HUES64 (cell line): ENCODE data around the gene SPAST. TPM values are rescaled to one million over a fixed set of nuclear protein-coding genes. Genes with fewer than 3 reads are reported as not detected.
"Not testable (repeated sequence)": the region's sequence is repeated elsewhere in the genome, so short reads cannot be mapped to it uniquely, and the experiment has no call there.

Experiments
- H3K27ac ChIP-seq: 2 replicates; pipeline ENCODE4 v1.7.0; 2013; ENCODE audit warnings: low read depth, low read length, inconsistent platforms
- H3K27me3 ChIP-seq: 2 replicates; pipeline ENCODE4 v1.6.1; 2013; ENCODE audit warnings: mild to moderate bottlenecking, low read length; ENCODE audit not compliant: insufficient read depth
- H3K36me3 ChIP-seq: 2 replicates; pipeline ENCODE4 v1.6.1; 2013; ENCODE audit warnings: mild to moderate bottlenecking, low read length; ENCODE audit not compliant: insufficient read depth
- H3K4me1 ChIP-seq: 2 replicates; pipeline ENCODE4 v1.6.1; 2013; ENCODE audit warnings: mild to moderate bottlenecking, low read length, moderate library complexity; ENCODE audit not compliant: insufficient read depth
- H3K4me3 ChIP-seq: 2 replicates; pipeline ENCODE4 v1.5.1; 2013; ENCODE audit warnings: mild to moderate bottlenecking, low read length, moderate library complexity
- H3K9ac ChIP-seq: 2 replicates; pipeline ENCODE4 v1.6.1; 2013; ENCODE audit warnings: mild to moderate bottlenecking, low read depth, low read length
- H3K9me3 ChIP-seq: 2 replicates; pipeline ENCODE4 v1.6.1; 2013; ENCODE audit warnings: low read depth, low read length; ENCODE audit not compliant: insufficient read depth
- WGBS: fragments of 150-250, 120-280 bp; methylation state at CpG from one replicate; pipeline ENCODE4 v1.1.7; 2013; ENCODE audit warnings: missing lambda C conversion rate; 5-methylcytosine and 5-hydroxymethylcytosine counted together
- polyA plus RNA-seq, 2 experiments: library from polyadenylated mRNA; stranded (reverse); fragments of 50-300 nt; gene quantifications; one replicate each; pipeline ENCODE4 v1.2.3, GENCODE V29; 2013

SPAST gene, protein sequence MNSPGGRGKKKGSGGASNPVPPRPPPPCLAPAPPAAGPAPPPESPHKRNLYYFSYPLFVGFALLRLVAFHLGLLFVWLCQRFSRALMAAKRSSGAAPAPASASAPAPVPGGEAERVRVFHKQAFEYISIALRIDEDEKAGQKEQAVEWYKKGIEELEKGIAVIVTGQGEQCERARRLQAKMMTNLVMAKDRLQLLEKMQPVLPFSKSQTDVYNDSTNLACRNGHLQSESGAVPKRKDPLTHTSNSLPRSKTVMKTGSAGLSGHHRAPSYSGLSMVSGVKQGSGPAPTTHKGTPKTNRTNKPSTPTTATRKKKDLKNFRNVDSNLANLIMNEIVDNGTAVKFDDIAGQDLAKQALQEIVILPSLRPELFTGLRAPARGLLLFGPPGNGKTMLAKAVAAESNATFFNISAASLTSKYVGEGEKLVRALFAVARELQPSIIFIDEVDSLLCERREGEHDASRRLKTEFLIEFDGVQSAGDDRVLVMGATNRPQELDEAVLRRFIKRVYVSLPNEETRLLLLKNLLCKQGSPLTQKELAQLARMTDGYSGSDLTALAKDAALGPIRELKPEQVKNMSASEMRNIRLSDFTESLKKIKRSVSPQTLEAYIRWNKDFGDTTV
- polyA plus RNA-seq (2013, experiment 1 of 2) = 25.1 TPM
- polyA plus RNA-seq (2013, experiment 2 of 2) = 24.5 TPM

DNA sequence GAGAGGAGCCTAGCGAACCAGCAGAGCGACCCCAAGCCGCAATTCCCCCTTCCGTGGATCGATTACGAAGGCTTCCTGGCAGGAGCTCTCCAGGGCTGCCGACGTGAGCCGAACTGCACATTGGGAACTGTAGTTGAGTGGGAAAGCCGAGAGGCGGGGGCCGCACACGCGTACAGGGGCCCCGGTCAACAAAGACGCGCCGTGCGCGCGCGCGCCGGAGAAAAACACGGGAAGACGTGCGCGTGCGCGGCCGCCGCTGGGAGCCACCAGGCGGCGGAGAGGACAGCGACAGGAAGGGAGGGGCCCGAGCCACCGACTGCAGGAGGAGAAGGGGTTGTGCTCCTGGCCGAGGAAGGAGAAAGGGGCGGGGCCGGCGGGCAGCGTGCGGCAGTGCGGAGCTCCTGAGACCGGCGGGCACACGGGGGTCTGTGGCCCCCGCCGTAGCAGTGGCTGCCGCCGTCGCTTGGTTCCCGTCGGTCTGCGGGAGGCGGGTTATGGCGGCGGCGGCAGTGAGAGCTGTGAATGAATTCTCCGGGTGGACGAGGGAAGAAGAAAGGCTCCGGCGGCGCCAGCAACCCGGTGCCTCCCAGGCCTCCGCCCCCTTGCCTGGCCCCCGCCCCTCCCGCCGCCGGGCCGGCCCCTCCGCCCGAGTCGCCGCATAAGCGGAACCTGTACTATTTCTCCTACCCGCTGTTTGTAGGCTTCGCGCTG, at the start of gene SPAST:
Gene SPAST, plus strand, starts transcription at position 247 of the 711 bp plus-strand sequence. Its CDS starts 276 bp downstream, at position 523.
- H3K27ac ChIP-seq = peak within 1 kb of the TSS; percentile 89
- H3K4me3 ChIP-seq = peak within 1 kb of the TSS; percentile 84
- H3K4me1 ChIP-seq = peaks cover 4% of the 10 kb centered on the region; the same call in 1 of the 2 replicates
- no peaks in the 10 kb centered on the region for H3K27me3 ChIP-seq
- H3K36me3 ChIP-seq = peaks cover 8% of the 10 kb centered on the region; the same call in 1 of the 2 replicates
- peak within 1 kb of the TSS; percentile 85 for H3K9ac ChIP-seq
- H3K9me3 ChIP-seq = no peaks in the 10 kb centered on the region
- under 1% methylated on average over 79 of the region's 79 CpGs for WGBS

DNA sequence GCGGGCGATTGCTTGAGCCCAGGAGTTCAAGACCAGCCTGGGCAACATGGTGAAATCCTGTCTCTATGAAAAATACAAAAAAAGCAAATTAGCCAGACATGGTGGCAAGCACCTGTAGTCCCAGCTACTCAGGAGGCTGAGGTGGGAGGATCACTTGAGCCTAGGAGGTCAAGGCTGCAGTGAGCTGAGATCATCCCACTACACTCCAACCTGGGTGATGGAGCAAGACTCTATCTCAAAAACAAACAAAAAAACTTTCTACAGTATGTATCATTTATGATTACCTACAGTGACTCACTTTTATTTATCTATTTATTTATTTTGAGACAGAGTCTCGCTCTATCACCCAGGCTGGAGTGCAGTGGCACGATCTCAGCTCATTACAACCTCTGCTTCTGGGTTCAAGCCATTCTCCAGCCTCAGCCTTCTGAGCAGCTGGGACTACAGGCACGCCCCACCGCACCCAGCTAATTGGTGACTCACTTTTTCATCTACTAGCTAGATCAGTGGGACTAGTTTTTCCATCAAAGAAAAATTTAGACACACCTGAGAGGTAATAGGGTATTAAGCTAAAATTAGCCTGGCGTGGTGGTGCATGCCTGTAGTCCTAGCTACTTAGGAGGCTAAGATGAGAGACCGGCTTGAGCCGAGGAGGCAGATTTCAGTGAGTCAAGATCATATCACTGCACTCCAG, 44.4 kb upstream of the SPAST start:
- not testable (repeated sequence) for H3K4me1 ChIP-seq, H3K9me3 ChIP-seq, H3K9ac ChIP-seq, H3K4me3 ChIP-seq, H3K27me3 ChIP-seq, H3K27ac ChIP-seq
- H3K36me3 ChIP-seq = peaks cover 66% of the 10 kb centered on the region
- 95% methylated on average over 9 of the region's 9 CpGs for WGBS

DNA sequence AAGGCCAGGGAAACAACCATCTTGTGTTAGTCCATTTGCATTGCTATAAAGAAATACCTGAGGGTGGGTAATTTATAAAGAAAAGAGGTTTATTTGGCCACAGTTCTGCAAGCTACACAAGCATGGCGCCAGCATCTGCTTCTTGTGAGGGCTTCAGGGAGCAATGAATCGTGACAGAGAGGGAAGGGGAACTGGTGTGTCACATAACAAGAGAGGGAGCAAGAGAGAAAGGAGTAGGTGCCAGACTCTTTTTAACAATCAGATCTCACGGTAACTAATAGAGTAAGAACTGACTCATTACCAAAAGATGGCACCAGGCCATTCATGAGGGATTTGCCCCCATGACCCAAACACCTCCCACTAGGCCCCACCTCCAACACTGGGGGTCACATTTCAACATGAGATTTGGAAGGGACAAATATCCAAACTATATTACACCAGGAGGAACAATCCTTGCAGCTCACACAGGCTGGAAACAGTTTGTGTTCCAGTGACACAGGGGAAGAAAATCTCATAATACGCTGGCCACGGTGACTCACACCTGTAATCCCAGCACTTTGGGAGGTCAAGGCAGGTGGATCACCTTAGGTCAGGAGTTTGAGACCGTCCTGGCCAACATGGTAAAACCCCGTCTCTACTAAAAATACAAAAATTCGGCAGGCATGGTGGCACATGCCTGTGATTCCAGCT, 29.0 kb upstream of the SPAST start:
- not testable (repeated sequence) for H3K27ac ChIP-seq, H3K9ac ChIP-seq, H3K4me1 ChIP-seq, H3K4me3 ChIP-seq, H3K9me3 ChIP-seq, H3K27me3 ChIP-seq
- 95% methylated on average over 8 of the region's 8 CpGs for WGBS
- H3K36me3 ChIP-seq = peaks cover 42% of the 10 kb centered on the region

DNA sequence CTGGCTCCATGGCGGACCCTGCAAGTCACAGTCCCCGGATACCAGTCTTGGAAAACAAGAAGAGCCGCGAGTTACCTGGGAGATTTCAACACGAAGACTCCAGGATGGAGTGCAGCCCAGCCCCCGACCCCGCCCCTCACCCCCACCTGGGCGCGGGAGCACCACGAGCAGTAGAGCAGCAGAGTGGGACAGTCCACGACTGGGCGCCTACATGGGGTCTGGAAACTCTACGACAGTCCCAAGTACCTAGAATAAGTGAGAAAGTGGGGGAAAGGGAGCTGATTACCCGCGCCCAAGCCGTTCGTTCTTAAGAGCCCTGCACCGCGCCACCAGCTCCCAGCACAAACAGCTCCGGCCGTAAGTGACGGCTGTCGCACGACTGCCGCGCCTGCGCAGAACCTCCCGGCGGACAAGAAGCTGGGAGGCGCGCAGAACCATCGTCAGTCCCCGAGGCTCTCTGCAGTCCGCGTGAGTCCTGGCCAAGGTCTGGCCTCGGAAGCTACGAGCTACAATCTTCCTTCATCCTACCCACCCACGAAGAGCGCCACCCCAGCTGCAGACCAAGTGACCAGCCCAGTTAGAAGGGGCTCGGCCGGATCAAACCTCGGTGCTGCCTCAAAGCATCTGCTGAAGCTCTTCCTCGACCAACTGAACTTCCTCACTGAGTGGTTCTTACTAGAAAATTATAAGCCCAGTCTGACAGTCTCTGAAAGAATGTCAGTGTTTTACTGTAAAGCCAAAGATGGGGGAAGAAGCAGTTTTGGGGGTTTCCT, 23.7 kb upstream of the SPAST start, which contains the start of gene DPY30:
Gene DPY30, minus strand, starts transcription at position 359 of the 773 bp plus-strand sequence. Its CDS starts 349 bp downstream, at position 10.
- WGBS = under 1% methylated on average over 43 of the region's 43 CpGs
- Histone ChIP-seq H3K27me3 (no peaks in the 10 kb centered on the region), H3K27ac (peak within 1 kb of the TSS; percentile 78), H3K4me3 (peak within 1 kb of the TSS; percentile 98), H3K9me3 (no peaks in the 10 kb centered on the region), H3K36me3 (peaks cover 20% of the 10 kb centered on the region), H3K4me1 (peaks cover 5% of the 10 kb centered on the region; the same call in 1 of the 2 replicates), H3K9ac (peak within 1 kb of the TSS; percentile 93)

DNA sequence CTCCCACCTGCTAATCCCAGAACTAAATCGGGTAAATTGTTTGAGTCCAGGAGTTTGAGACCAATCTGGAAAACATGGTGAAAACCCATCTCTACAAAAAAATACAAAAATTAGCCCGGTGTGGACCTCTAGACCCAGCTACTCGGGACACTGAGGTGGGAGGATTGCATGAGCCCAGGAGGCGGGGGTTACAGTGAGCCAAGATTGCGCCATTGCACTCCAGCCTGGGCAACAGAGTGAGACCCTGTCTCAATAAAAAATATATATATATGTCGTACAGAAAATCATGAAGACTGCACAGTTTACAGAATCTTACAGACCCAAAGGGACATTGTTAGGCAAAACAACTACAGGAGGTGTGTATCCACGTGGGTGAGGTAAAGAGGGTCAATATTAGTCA, 19.8 kb upstream of the SPAST start:
- Histone ChIP-seq H3K27ac (no peak overlapping the region), H3K4me1 (peaks cover 5% of the 10 kb centered on the region; the same call in 1 of the 2 replicates), H3K36me3 (no peaks in the 10 kb centered on the region), H3K9ac (no peak overlapping the region), H3K9me3 (no peaks in the 10 kb centered on the region), H3K27me3 (no peaks in the 10 kb centered on the region), H3K4me3 (no peak overlapping the region)
- 85% methylated on average over 7 of the region's 7 CpGs for WGBS

DNA sequence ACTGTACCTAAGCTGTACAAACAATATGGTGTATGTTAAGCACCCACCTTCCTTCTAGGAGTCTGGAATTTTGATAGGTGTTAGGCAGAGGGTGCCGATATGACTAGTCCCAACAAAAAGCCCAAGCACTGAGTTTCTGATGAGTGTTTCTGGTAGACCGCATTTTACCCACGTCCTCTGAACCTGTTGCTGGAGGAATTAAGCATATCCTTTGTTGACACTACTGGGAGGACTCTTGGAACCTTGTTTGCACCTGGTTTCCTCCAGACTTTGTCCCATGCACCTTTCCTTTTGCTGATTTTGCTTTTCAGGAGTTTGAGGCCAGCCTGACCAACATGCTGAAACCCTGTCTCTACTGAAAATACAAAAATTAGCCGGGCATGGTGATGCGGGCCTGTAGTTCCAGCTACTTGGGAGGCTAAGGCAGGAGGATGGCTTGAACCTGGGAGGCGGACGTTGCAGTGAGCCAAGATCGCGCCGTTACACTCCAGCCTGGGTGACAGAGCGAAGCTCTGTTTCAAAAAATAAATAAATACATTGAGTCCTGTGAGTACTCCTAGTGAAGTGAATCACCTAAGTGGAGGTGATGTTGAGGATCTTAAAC, 11.4 kb upstream of the SPAST start:
- Histone ChIP-seq H3K4me1 (no peaks in the 10 kb centered on the region), H3K9ac (no peak overlapping the region), H3K9me3 (no peaks in the 10 kb centered on the region), H3K36me3 (no peaks in the 10 kb centered on the region), H3K27me3 (no peaks in the 10 kb centered on the region), H3K27ac (no peak overlapping the region), H3K4me3 (no peak overlapping the region)
- WGBS = 94% methylated on average over 11 of the region's 11 CpGs

DNA sequence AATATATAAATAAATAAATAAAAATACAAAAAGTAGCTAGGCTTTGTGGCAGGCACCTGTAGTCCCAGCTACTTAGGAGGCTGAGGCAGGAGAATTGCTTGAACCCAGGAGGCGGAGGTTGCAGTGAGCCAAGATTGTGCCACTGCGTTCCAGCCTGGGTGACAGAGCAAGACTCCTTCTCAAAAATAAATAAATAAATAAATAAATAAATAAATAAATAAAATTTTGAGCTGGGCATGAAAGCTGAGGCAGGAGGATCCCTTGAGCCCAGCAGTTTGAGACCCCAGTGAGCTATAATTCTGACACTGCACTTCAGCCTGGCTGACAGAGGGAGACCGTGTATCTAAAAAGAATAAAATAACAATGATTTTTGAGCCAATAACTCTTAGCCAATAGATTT, 8.8 kb upstream of the SPAST start:
- H3K4me3 ChIP-seq, H3K27ac ChIP-seq, H3K4me1 ChIP-seq, H3K9ac ChIP-seq, H3K36me3 ChIP-seq, H3K27me3 ChIP-seq, H3K9me3 ChIP-seq: not testable (repeated sequence)
- WGBS = 100% methylated on average over 1 of the region's 3 CpGs

DNA sequence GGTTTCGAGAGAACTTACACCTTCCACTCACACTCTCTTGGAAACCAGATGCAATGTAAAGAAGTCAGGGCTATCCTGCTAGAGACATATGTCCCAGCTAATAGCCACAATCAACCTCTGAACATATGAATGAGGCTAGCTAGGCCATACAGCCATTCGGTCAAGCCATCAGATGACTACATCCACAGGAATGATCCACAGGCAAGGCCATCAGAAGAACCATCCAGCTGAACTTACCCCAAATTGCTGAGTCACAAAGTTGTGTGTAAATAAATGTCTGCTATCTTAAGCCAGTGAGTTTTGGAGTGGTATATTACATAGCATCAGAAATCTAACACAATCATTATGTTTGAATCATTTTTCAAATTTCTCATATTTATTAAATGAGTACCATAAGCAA, 5.2 kb upstream of the SPAST start:
- Histone ChIP-seq H3K4me1 (no peaks in the 10 kb centered on the region), H3K4me3 (no peak overlapping the region), H3K9me3 (no peaks in the 10 kb centered on the region), H3K36me3 (no peaks in the 10 kb centered on the region), H3K27me3 (no peaks in the 10 kb centered on the region), H3K27ac (no peak overlapping the region), H3K9ac (no peak overlapping the region)
- WGBS = 93% methylated on average over 2 of the region's 2 CpGs

DNA sequence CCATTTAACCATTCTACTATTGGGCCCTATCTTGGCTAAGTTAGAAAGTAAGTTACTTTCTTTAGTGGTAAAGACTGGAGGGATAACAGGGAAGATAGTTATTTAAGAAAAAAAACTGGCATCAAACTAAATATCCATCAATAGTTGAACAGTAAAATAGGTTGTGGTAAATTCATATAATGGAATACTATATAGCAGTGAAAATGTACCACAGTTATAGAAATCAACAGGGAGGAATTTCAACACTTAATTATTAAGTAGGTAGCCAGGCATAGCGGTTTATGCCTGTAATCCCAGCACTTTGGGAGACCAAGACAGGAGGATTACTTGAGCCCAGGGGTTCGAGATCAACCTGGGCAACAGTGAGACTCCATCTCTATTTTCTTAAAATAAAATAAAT, 3.1 kb upstream of the SPAST start:
- Histone ChIP-seq H3K36me3 (no peaks in the 10 kb centered on the region), H3K27me3 (no peaks in the 10 kb centered on the region), H3K4me3 (no peak overlapping the region), H3K9me3 (no peaks in the 10 kb centered on the region), H3K4me1 (peaks cover 4% of the 10 kb centered on the region; the same call in 1 of the 2 replicates), H3K27ac (no peak overlapping the region), H3K9ac (no peak overlapping the region)
- WGBS = 100% methylated on average over 2 of the region's 2 CpGs
